Measurements from ENCODE around the gene SLC35F4.

DNA sequence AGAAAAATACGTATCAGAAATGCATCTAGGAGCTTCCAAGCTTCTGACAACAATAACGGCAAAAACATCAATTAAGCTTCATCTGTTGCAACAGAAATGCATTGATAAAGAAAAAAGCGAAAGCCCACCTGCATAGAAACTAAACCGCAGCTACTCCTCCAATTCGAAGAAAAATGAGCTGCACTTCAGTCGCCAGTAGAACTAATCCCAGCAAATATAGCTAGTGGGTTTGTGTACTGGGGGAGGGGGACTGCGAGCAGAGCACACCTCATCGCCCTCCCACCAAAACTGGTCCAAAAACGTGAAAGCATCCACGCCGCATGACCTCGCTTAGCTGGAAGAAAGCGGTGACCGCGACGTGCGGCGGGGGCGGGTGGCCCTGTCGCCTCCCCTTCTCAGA lies 1.2 kb downstream of the SLC35F4 start:
- TF ChIP-seq EZH2 (IDR thresholded peaks at IDR 0.05; ENCODE audit: low read length): no peak
- TF ChIP-seq, protein P1, sequence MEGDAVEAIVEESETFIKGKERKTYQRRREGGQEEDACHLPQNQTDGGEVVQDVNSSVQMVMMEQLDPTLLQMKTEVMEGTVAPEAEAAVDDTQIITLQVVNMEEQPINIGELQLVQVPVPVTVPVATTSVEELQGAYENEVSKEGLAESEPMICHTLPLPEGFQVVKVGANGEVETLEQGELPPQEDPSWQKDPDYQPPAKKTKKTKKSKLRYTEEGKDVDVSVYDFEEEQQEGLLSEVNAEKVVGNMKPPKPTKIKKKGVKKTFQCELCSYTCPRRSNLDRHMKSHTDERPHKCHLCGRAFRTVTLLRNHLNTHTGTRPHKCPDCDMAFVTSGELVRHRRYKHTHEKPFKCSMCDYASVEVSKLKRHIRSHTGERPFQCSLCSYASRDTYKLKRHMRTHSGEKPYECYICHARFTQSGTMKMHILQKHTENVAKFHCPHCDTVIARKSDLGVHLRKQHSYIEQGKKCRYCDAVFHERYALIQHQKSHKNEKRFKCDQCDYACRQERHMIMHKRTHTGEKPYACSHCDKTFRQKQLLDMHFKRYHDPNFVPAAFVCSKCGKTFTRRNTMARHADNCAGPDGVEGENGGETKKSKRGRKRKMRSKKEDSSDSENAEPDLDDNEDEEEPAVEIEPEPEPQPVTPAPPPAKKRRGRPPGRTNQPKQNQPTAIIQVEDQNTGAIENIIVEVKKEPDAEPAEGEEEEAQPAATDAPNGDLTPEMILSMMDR (optimal IDR thresholded peaks at IDR 0.05 in 1 of 3, IDR thresholded peaks at IDR 0.05 in 1 of 3, conservative IDR thresholded peaks at IDR 0.05 in 1 of 3; ENCODE audit: extremely low read depth in 1 of 3, insufficient read depth in 2 of 3, low read length in 3 of 3): no peak
